Epithelial cell of esophagus (primary cell): Measurements from ENCODE around the gene POGLUT2.
"Not testable (repeated sequence)": the region's sequence is repeated elsewhere in the genome, so short reads cannot be mapped to it uniquely, and the experiment has no call there.

Experiments used
- DNase-seq: peaks from one replicate; pipeline ENCODE4 v3.0.0; 2010; ENCODE audit warnings: low read depth
- H3K4me3 ChIP-seq: 2 replicates; pipeline ENCODE4 v1.5.1; 2011; ENCODE audit warnings: mild to moderate bottlenecking, low read length, control low read depth
- CTCF ChIP-seq: IDR thresholded peaks from 2 replicates; pipeline ENCODE4 v1.5.1; 2011; ENCODE audit warnings: low read depth, mild to moderate bottlenecking, low read length, control low read depth, inconsistent platforms; ENCODE audit not compliant: insufficient read depth; ENCODE audit errors: missing control alignments

The POGLUT2 gene

GRCh38 chr13:102784483-102784882, 14.3 kb downstream of the POGLUT2 start:
- no peak for TF ChIP-seq CTCF
- DNase-seq, result no peak
- no peak overlapping the region for H3K4me3 ChIP-seq

- no peak for DNase-seq
- H3K4me3 ChIP-seq, result no peak overlapping the region
- TF ChIP-seq CTCF, result no peak
Observed at GRCh38 chr13:102781591-102781990, 17.2 kb downstream of the POGLUT2 start.

GRCh38 chr13:102780656-102781055, 18.1 kb downstream of the POGLUT2 start:
- not testable (repeated sequence) for H3K4me3 ChIP-seq, DNase-seq

- DNase-seq, result no peak
- no peak overlapping the region for H3K4me3 ChIP-seq
- TF ChIP-seq CTCF, result no peak
Observed at GRCh38 chr13:102779436-102780159, 19.2 kb downstream of the POGLUT2 start.

- DNase-seq, result no peak
- H3K4me3 ChIP-seq, result no peak overlapping the region
- TF ChIP-seq CTCF, result no peak
Observed at GRCh38 chr13:102777736-102778135, 21.0 kb downstream of the POGLUT2 start.

- no peak overlapping the region for H3K4me3 ChIP-seq
- DNase-seq, result no peak
- no peak for TF ChIP-seq CTCF
Observed at GRCh38 chr13:102776271-102776670, 22.5 kb downstream of the POGLUT2 start.

GRCh38 chr13:102774591-102775520, 23.9 kb downstream of the POGLUT2 start:
- TF ChIP-seq CTCF, result no peak
- no peak overlapping the region for H3K4me3 ChIP-seq
- no peak for DNase-seq
